Heart left ventricle (tissue), 16 donors: ENCODE data around the gene CD9. TPM values are rescaled to one million over a fixed set of nuclear protein-coding genes. Genes with fewer than 3 reads are reported as not detected.

ENCODE experiments used
- ATAC-seq, 4 donors: fragments of 200-7000 bp; cut with Tn5 transposase; one replicate each; pipeline ENCODE4 v1.9.1; 2020 to 2022; ENCODE audit warnings: moderate library complexity in 4 of 4, mild to moderate bottlenecking in 3 of 4, moderate number of reproducible peaks in 1 of 4
- DNase-seq, 5 donors: peaks; one replicate each; pipeline ENCODE4 v3.0.0-alpha.2; 2020
- H3K27ac ChIP-seq, 12 donors: fragments of 200-600 bp; sonication (generic) in 4 of 12; one replicate each; pipeline versions ENCODE4 v1.5.0 to v1.8.0; 2016 to 2022; ENCODE audit warnings: mild to moderate bottlenecking in 2 of 12
- H3K27me3 ChIP-seq, 9 donors: fragments of 200-600 bp; sonication (generic) in 2 of 9; one replicate each; pipeline versions ENCODE4 v1.5.1 to v1.8.0; 2016 to 2022; ENCODE audit warnings: mild to moderate bottlenecking in 3 of 9
- H3K36me3 ChIP-seq, 9 donors: fragments of 200-600 bp; sonication (generic) in 2 of 9; one replicate each; pipeline versions ENCODE4 v1.5.0 to v1.8.0; 2018 to 2022; ENCODE audit warnings: mild to moderate bottlenecking in 2 of 9
- H3K4me1 ChIP-seq, 12 donors: fragments of 200-600 bp; sonication (generic) in 4 of 12; one replicate each; pipeline versions ENCODE4 v1.5.0 to v1.8.0; 2016 to 2022; ENCODE audit warnings: mild to moderate bottlenecking in 3 of 12
- H3K4me3 ChIP-seq, 12 donors: fragments of 200-600 bp; sonication (generic) in 4 of 12; one replicate each; pipeline versions ENCODE4 v1.5.0 to v1.8.0; 2017 to 2022; ENCODE audit warnings: mild to moderate bottlenecking in 9 of 12, moderate library complexity in 4 of 12
- H3K9me3 ChIP-seq, 12 donors: fragments of 200-600 bp; sonication (generic) in 4 of 12; one replicate each; pipeline versions ENCODE4 v1.5.0 to v1.8.0; 2016 to 2022; ENCODE audit warnings: mild to moderate bottlenecking in 1 of 12
- CTCF ChIP-seq, 12 donors: fragments of 200-600 bp; sonication (generic) in 4 of 12; IDR thresholded peaks; one replicate each; pipeline versions ENCODE4 v1.5.0 to v1.8.0; 2018 to 2022; ENCODE audit warnings: antibody characterized with exemption in 12 of 12, mild to moderate bottlenecking in 5 of 12
- POLR2A ChIP-seq, 2 donors: fragments of 450-650 bp; IDR thresholded peaks; one replicate each; pipeline ENCODE4 v1.6.1; 2017; ENCODE audit warnings: antibody characterized with exemption in 2 of 2, mild to moderate bottlenecking in 2 of 2, moderate library complexity in 2 of 2
- WGBS, 4 donors: extraction: QIAGEN DNeasy Blood & Tissue Kit in 2 of 4; methylation state at CpG; one replicate each; pipeline versions ENCODE4 v1.1.5 to v1.1.7; 2013 to 2018; 5-methylcytosine and 5-hydroxymethylcytosine counted together
- intact Hi-C, 10 donors: fragments of 100-400 bp; cut with DNase I; formaldehyde crosslinking; loops; one replicate each; pipeline versions ENCODE4 v1.11.1 to v1.14.2; 2022
- polyA plus RNA-seq, 2 donors: library from polyadenylated mRNA; stranded (reverse); fragments of 200-250 nt; gene quantifications; one replicate each; pipeline ENCODE4 v1.2.3, GENCODE V29; 2013
- total RNA-seq, 9 donors: library from RNA; depleted of rRNA in 2 of 9; stranded (reverse); fragments of >200 nt in 2 of 9; fragmentation: NEBNext Ultra II Directional in 3 of 9; extraction: Animal tissue kit (Norgen Biotek cat#: 25700) in 3 of 9; gene quantifications; one replicate each; pipeline versions ENCODE4 v1.1.0 to v1.2.4, GENCODE V29; 2016 to 2023
- donor health status: ischemic (EF 13 %, LVEDD 7.1; RV severe dilation, severe dysfunction).
- donor health status: healthy with polysubstance abuse.
- donor health status: DM: no; HTN: yes; CAD: no.
- donor health status: DM: no; HTN: no; CAD: no.
- donor health status: ischemic (EF 25% LVEDD 6.9; RV normal size, moderate dysfunction).
- donor health status: ischemic (EF 25% LVEDD 5.7; RV mildly dilated, moderate dysfunction).
- donor health status: healthy.
- donor health status: DM: yes; HTN: yes; CAD: no.
- donor health status: ischemic (EF 35%, LVEDD 5.7; RV mildly dilated, moderate dysfunction).
- donor health status: nonischemic (EF 11% LVEDD 7.7; RV severe dilation, severe dysfunction).
- donor health status: DM: yes; HTN: yes; CAD: no.
- donor health status: PGD.
- donor health status: ischemic (EF 29% LVEDD 5.4; RV normal size, mild dysfunction).
- donor health status: nonischemic (EF 23%, LVEDD 6.1; RV moderate dilation, normal function).

CD9 gene
- total and polyA plus RNA-seq, 11 donors: 29.9 to 96.1 (median 56.4) TPM

- H3K27me3 ChIP-seq: no peaks in the 10 kb centered on the region
- intact Hi-C loops: no loop called here
- no peak for ATAC-seq
- no peak overlapping the region for H3K4me3 ChIP-seq
- peak overlapping the region in 7 of 12 donors; percentile 14 to 99 (median 52) for H3K27ac ChIP-seq
- WGBS, 4 donors: 74 to 89% (median 85%) methylated on average over 7 of the region's 7 CpGs
- no peaks in the 10 kb centered on the region for H3K9me3 ChIP-seq
- TF ChIP-seq CTCF (IDR thresholded peaks at IDR 0.05) (no peak), POLR2A (IDR thresholded peaks at IDR 0.05) (no peak)
- H3K4me1 ChIP-seq: peaks cover 0 to 94% (median 36%) of the 10 kb centered on the region in 12 donors
- DNase-seq: peak in 1 of 5 donors; percentile 35
- peaks cover 0 to 45% (median 14%) of the 10 kb centered on the region in 9 donors for H3K36me3 ChIP-seq
Measured at GRCh38 chr12:6214633-6215032, 14.4 kb downstream of the CD9 start.

- ATAC-seq (no peak), DNase-seq (peak in 1 of 5 donors; percentile 10)
- Histone ChIP-seq H3K27ac (peak overlapping the region in 9 of 12 donors; percentile 3 to 99 (median 44)), H3K4me3 (no peak overlapping the region), H3K9me3 (no peaks in the 10 kb centered on the region), H3K27me3 (no peaks in the 10 kb centered on the region), H3K36me3 (peaks cover 0 to 41% (median 14%) of the 10 kb centered on the region in 9 donors), H3K4me1 (peaks cover 0 to 95% (median 36%) of the 10 kb centered on the region in 12 donors)
- intact Hi-C loops: no loop called here
- TF ChIP-seq CTCF (IDR thresholded peaks at IDR 0.05) (no peak), POLR2A (IDR thresholded peaks at IDR 0.05) (no peak)
- WGBS, 4 donors: 82 to 88% (median 86%) methylated on average over 10 of the region's 10 CpGs
Measured at GRCh38 chr12:6215120-6215807, 15.1 kb downstream of the CD9 start.

GRCh38 chr12:6215932-6216494, 15.8 kb downstream of the CD9 start:
- no peaks in the 10 kb centered on the region for H3K27me3 ChIP-seq
- peaks cover 0 to 41% (median 14%) of the 10 kb centered on the region in 9 donors for H3K36me3 ChIP-seq
- intact Hi-C loops: no loop called here
- TF ChIP-seq POLR2A (IDR thresholded peaks at IDR 0.05): no peak
- TF ChIP-seq CTCF (IDR thresholded peaks at IDR 0.05): no peak
- DNase-seq (peak in 1 of 5 donors; percentile 49), ATAC-seq (peak in 3 of 4 donors; percentile 36 to 62 (median 47))
- H3K4me3 ChIP-seq: no peak overlapping the region
- peaks cover 0 to 95% (median 38%) of the 10 kb centered on the region in 12 donors for H3K4me1 ChIP-seq
- 65 to 85% (median 77%) methylated on average over 4 to 5 of the region's 5 CpGs for WGBS, 4 donors
- no peaks in the 10 kb centered on the region for H3K9me3 ChIP-seq
- peak overlapping the region in 11 of 12 donors; percentile 11 to 99 (median 39) for H3K27ac ChIP-seq

- Histone ChIP-seq H3K36me3 (peaks cover 0 to 38% (median 13%) of the 10 kb centered on the region in 9 donors), H3K4me1 (peaks cover 0 to 95% (median 43%) of the 10 kb centered on the region in 12 donors), H3K4me3 (no peak overlapping the region), H3K27ac (peak overlapping the region in 10 of 12 donors; percentile 11 to 99 (median 39)), H3K27me3 (no peaks in the 10 kb centered on the region), H3K9me3 (no peaks in the 10 kb centered on the region)
- ATAC-seq (no peak), DNase-seq (peak in 1 of 5 donors; percentile 19)
- no peak for TF ChIP-seq POLR2A (IDR thresholded peaks at IDR 0.05)
- no peak for TF ChIP-seq CTCF (IDR thresholded peaks at IDR 0.05)
- WGBS, 4 donors: 75 to 85% (median 84%) methylated on average over 7 of the region's 7 CpGs
- intact Hi-C loops: no loop called here
Measured at GRCh38 chr12:6216581-6216980, 16.4 kb downstream of the CD9 start.
